Fibroblast of upper back skin (primary cell): ENCODE data around the gene PHGDH.
A peak's percentile ranks its signal among the peaks of the same experiment; 100 is the strongest.
"Not testable (repeated sequence)": the region's sequence is repeated elsewhere in the genome, so short reads cannot be mapped to it uniquely, and the experiment has no call there.

Experiments used
- DNase-seq: peaks from one replicate; pipeline ENCODE4 v3.0.0-alpha.2; 2013

The PHGDH gene

DNA sequence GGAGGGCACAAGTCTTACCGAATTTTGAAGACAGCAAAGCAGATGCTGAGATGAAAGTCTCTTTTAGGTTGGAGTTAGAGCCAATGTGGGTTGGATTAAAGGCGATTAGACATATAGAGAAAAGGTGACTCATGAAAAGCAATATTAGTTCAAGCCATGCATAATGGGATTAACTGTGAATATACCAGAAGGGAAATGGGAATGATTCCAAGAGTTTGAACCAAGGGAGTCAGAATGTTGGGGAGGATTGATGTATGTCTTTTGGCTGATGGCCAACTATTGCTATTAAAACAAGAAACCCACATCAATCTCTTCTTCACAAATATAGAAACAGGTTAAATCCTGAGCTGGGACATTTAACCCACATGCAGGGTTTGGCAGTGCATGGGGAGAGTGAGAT is 55.8 kb downstream of the PHGDH start:
- DNase-seq: peak; percentile 48

DNA sequence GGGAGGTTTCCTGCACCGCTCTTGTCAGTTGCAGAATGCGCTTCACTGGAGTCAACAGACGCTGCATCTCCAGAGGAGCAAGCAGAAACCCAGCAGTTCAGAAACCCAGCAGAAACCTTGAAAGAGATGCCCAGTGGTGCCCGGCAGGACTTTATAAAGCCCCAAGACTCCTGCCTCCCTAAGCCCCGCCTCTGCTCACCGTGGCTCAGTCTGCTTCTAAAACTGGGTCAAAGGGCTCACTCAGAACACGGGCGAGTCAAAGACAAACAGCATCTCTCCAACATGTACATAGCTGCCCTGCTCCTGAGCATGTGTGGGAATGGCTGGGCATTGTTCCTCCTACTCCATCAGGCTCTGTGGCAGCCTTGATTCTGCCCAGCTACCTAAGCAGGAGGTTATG is 57.0 kb downstream of the PHGDH start, which contains the start of gene HMGCS2:
TSS of gene HMGCS2 (minus strand) at position 128 of the 400 bp plus-strand sequence. CDS start at position 67, 61 bp downstream.
- no peak for DNase-seq

DNA sequence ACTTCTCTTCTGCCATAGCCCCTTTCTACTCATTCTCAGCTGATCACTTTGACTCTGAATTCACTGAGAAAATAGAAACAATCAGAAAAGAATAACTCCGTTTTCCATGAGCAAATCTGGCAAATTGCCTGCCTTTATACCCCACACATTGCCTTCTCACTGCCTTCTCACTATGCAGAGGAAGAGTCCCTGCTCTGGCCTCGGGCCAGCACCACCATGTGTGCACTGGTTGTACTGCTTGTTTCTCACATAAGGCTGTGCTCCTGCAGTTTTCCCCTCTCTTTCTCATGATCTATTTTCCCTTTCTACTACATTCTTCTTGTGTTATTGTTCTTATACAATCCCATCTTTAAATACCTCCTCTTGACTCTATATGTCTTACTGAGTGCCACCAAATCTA is 59.3 kb downstream of the PHGDH start:
- no peak for DNase-seq

DNA sequence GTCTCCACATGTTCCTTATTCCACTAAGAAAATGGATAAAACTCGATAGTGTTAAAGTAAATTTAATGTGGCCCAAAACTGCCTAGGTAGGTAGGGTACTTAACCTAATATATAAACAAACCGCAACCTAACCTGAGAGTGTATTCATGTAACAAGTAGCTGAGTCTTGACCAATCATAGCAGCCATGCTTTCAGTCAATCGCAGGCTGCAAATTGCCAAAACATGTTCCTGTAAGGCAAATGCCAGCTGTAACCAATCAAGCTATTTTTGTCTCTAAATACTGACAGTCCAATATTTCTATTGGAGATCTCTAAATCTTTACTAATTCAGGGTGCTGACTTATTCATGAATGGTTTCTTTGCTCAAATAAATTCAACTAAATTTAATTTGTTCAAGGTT is 60.0 kb downstream of the PHGDH start:
- DNase-seq: no peak

DNA sequence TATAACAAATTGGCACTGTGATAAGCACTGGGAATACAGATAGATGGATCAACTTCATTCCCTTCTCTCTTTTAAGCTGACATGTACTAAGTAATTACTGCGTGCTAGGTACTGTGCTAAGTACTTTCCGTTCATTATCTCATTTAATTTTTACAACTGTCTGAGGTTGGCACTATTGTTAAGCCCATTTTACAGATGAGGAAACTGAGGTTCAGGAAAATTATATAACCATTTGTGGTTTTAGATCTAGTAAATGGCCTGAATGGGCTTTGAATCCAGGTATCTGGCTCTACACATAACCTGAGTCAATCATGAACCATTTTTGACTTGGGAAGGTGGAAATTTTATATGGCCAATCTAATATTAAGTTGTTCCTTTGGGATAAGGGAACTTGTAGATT is 60.6 kb downstream of the PHGDH start:
- no peak for DNase-seq

DNA sequence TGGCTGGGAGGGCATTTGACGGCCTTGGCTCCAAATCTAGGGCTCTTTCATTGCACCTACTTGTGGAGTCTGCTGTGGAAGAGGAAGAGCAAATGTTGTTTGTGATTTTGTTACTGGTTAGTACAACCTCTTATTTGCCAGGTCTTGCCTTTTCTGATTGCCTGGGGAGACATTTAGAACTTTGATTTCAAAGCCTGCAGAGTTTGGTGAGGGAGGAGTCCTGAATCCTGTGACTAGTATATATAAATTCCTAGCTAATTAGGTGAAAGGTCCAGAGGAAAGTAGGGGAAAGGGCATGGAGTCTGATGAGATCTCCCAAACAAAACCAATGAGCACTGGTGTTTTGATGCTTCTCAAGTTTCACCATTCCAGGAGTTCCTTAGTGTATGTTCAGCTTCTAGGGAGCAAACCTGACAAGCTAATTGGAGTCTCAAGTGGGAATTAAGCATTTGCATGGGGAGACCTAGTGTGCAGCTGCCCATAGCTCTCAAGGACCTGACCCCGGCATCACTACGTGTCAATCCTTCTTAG is 62.0 kb downstream of the PHGDH start:
- no peak for DNase-seq

DNA sequence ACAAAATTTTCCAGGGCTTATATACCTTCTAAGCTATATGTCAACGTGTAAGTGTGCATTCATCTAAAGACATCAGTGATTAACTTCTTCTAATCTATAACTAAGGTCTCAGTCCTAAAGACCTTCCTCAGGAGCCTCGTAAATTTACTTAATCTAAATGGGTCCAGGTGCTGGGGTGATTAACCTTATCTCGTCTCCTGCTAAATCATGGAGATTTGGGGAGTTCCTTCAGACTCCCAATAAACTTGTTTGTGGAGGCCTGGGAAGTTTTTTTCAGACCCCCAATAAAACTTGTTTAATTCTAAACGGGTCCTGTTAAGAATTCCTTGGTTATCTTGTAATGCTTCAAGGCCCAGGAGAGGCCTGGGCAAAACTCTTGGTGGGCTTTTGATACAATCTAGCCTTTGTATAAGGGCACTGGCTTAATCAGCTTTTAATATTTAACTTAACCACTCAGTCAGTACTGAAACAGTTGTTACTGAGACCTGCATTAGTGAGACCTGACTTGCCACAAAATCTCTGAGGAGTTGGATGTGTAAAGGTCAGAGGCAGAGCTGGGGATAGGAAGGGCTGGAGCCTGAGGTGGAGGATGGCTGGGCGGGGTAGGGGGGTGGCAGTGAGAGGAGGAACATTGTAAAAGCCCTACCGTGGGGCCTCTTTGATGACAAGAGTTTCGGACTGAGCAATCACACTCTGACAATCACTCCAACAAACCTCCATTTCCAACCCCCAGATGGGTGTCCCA is 63.2 kb downstream of the PHGDH start:
- no peak for DNase-seq

DNA sequence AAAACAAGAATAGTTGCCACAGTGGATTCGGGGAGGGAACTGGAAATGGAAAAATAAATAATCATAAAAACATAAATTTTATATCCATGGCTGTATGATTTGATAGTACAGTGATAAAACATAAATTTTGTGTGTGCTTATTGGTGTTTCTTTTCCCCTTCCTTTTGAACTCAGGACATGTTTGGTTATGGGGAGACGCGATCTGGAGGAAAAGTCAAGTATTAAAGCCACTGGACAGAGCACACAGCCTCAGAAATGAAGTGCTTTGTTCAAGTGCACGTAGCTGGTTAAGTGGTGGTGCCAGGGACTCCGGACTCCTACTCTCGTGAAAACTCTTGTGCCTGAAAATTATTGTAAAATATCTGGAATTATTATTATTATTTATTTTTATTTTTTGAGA is 66.6 kb downstream of the PHGDH start:
- no peak for DNase-seq

DNA sequence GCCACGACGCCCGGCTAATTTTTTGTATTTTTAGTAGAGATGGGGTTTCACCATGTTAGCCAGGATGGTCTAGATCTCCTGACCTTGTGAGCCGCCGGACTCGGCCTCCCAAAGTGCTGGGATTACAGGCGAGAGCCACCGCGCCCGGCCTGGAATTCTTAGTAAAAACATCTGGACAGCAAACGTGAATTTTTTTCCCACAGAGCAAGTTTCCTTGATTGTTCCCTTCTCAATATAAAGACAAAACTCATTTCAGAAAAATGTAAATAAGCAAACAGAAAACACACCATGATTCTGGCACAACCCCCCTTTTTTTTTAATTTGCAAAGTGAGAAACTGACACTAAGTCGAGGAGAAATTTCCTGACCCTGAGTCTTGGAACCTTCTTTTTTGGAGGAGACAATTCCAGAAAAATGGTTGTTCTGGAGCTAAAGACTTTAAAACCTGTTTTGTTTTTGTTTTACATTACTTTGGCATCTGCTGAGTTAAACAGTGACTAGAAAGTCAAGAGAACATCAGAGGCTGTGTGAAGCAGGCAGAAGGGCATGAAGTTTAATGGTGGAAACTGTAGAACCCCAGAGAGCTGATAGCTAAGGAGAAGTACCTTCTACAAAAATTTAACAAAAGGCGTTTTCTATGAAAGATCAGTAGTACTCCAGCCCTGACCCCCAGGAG is 67.3 kb downstream of the PHGDH start:
- no peak for DNase-seq

DNA sequence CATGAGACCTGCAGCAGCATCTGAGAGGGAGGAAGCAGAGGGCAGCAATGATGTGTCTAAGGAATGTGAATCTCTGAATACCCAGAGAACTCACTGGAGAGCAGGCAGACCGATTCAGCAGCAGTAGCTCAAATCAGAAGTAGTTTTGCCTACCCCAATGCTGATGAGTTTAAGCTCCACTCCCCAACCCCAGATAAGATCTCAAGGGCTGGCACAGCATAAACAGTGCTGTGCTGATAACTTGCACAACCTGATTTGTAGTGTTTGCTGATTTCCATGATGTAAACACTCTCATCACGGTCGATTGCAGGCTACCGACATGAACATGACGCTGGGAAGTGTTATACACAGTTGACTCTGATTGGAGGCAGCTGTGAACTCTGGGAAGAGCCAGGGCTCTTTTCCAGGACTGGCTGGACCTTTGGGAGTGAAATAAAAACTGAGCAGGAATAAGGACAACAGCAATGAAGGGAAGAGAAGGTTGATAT is 68.2 kb downstream of the PHGDH start:
- DNase-seq: no peak

DNA sequence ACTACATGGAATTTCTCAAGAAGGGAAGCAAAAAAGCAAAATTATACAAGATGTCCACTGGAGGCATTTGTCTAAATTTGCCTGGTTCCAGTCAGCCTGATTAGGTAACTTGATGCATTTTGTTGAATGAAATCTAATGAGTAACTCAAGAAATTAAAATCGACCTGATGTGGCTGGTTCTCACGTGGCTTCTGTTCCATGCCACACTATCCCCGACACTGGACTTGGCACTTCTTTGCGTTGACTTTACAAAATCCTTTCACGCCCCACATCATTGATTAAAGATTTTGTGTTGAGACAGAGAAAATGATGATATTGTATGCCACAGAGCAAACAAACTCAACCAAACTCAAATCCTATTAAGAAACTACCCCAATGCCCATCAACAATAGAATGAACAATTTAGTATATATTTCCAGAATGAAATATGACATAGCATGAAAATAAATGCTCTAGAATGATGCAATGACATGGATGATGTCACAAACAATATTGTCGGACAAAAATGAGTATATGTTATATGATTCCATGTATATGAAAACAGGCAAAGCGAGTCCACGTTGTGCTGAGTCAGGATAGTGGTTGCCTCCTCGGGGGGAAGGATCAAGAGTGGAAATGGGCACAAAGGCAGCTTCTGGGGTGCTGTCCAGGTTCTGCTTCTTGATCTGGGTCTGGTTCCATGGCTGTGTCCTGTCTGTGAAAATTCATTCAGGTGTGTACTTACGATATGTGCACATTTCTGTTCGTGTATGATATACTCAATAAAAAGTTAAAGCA is 69.9 kb downstream of the PHGDH start:
- no peak for DNase-seq

DNA sequence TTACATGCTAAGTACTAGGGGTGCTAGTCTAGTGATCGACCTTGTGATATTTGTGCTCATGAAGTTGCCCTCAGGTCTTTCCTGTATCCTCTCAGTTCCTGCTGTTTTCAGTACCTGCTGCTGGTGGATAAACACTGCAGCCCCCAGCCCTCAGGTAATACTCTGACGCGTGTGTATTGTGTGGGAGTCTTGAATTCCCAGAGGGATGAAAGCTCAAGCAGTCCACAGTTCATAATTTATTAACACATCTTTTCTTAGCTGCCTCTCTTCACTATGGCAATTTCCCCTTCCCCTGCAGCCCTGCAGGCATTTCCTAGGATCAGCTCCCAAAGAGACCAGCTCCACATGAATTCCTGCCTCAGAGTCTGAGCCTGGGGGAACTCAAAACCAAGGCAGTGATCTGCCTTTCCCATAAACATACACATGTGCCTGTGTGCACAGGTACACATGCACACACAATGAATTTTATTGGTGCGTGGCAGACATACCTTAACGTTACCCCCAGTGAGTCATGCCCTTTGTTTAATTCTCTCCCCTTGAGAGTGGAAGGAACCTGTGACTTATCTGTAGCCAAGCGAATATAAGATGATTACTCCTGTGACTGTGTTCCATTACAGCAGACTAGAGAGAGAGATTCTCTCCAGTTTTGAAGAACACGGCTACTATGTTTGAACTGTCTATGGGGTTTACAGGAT is 71.0 kb downstream of the PHGDH start:
- DNase-seq: no peak

DNA sequence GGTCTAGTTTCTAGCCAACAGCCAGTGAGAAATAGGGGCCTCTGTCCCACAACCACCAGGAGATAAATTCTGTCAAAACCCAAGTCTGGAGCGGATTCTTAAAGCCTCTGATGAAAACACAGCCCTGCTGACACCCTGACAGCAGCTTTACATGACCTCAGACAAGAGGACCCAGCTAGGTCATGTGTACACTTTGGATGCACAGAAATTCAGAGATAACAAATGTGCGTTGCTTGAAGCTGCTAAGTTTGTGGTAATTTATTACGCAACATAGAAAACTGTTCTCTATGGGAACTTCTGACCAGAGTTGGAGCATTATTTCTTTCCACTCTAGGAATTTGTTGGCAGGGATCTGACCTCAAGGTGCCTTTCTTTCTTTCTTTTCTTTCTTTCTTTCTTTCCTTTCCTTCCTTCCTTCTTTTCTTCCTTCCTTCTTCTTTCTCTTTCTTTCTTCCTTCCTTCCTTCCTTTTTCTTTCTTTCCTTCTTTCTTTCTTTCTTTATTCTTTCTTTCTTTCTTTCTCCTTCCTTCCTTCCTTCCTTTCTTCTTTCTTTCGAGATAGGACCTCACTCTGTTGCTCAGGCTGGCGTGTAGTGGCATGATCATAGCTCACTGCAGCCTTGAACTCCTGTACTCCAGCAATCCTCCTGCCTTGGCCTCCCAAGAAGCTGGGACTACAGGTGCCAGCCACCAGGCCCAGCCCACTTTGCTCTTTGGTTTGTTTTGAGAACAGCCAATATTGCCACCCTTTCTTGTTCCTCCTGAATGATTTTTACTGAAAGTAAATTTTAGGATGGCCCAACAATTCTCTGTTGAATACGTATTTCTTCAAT is 71.8 kb downstream of the PHGDH start:
- peak; percentile 38 for DNase-seq

DNA sequence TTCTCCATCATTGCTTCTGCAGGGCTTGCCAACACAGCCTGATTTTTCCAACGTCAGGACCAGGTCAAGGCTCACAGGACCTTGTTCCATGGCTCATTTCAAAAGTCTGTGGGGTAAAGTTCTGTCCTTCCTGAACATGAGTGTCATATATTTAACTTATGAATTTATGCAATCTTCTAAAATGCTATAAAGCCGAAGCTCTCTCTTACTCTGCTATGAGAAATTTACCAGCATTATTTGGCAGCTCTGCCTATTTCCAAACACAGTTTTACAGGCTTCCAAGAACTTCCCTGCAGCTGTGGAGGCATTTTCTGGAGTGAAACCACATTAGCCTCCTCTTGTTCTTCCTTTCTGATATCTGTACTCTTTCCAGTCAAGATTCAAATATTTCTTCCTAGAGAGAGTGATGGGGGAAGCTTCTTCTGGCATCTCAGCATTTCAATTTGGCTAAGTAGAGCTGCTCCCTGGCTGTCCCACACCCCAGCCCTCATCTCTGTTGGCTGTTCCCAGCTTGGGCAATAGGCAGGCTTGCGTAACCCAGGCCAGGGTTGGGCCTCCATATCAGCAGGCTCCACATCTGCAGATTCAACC is 72.6 kb downstream of the PHGDH start:
- DNase-seq: peak; percentile 41

DNA sequence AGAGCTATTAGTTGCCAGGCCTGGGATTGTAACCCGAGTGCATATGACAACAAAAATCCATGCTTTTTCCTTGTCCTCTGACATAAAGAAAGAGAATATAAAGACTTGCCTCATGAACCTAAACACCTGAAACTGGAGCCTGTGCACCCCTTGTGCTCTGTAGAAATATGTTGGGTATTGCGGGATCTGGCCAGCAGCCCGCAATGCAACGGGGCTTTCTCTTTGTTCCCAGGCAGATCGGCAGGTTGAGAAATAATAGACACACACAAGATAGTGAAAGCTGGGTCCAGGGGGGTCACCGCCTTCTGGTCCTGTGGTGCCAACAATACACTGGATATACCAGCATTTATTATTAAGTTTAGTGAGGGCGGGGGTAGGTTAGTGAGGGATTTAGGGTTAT is 74.3 kb downstream of the PHGDH start:
- not testable (repeated sequence) for DNase-seq

DNA sequence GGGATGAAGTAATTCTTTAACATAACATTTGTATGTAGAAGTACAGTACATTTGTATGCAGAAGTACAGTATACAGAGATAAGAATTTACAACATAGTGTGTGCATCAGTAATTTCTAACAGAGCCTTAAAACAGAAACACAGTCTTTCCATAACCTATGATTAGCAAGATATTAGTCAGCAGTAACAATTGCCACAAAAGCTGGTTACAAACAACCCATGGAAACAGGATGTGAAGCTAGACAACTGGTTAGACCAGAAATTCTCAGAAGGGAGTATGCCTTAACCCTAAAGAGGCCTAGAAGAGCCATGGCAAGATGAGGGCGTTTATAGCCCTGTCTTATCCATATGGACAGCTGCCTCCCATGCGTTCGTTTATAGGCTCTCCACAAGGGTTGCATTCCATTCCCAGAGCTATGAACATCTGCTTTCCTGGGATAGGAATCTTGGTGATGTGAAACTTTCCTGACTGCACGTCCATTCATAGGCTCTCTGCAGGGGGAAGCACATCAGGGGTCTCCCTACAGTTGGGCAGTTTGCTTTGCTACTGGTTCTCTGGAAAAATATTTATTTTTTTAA is 74.8 kb downstream of the PHGDH start:
- DNase-seq: not testable (repeated sequence)

DNA sequence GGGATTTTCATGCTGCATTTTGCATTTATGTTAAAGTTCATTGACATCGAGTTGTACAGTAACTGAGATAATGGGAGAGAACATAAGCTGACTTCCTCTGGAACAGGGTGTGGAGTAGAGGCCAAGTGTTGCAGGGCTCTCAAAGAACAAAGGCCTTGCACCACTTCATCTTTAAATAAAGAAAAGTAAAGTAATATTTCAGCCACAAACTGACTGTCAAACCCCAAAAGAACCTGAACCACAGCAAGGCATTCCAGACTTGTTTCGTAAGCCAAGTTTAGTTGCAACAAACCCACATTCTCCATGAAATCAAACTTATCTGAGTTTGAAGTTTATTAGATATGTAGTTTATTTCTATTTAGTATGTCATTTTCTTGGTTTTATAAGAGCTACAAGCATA is 76.0 kb downstream of the PHGDH start:
- DNase-seq: peak; percentile 73

DNA sequence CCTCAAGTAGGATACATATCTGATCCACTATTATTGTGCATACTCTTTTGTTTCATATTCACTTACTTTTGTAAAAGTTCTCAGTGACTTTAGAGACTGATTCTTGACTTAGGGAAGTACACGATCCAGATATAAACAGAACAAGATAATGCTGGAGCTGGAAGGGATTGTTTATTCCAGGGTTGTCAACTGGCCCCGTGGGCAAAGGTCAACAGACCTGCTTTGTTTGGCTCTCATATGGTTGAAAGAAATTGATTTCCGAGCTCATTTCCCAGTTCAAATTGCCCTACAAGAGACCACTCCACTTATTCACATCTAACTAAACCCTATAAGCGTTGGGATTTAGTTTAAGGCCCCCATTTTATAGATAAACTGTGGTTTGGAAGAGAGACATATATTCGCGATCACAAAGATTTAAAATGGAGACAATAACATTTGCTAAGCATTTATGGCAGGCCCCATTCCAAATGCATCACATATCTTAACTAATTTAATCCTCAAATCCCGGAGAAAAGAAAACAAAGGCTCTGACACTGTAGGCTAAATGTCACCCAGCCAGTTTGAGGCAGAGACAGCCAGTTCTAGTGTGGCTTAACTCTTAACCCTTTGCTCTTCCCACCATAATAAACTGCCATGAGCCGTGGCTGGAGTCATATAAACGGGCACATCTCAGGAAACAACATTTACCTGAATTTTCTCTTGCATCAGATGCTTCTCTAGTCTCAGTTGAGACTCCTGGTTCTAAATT is 78.9 kb downstream of the PHGDH start:
- DNase-seq: no peak

DNA sequence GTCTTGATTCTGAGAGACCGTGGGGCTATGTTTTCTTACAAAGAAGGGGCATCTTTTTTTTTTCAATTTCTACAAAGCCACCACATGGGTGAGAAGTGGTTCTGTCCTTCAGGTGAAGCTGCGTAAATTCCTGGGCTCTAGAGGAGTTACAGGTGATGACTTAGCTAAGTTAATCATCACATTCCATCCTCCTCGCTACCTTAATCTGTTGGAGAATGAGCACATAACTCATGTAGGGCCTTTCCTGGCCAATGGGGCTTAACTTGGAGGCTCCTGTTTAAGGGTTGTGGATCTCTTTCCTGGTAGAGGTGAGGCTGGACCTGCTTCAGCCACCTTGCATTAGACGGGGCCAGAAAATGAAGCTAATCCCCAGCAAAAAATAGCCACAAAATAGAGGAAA is 79.6 kb downstream of the PHGDH start:
- no peak for DNase-seq
